ENCODE measurements around the gene PIGH. TPM values are rescaled to one million over a fixed set of nuclear protein-coding genes. Genes with fewer than 3 reads are reported as not detected.

Gene PIGH
- total RNA-seq, 2 donors from 2014 or later, result 30.1 to 37.4 TPM

DNA sequence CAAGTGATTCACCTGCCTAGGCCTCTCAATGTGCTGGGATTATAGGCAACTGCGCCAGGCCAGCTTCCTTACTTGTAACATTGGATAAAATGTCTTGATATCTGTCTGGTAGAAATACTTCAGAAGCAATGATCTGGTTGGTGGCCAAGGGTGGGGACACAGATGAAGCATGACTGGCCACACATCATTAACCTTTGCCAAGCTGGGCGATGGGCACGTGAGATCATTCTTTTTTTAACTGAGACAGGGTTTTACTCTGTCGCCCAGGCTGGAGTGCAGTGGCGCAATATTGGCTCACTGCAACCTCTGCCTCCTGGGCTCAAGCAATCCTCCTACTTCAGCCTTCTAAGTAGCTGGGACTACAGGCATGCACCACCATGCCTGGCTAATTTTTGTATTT lies 35.8 kb downstream of the PIGH start:
- Mint-ChIP-seq H3K27ac (no peak overlapping the region), H3K27me3 (peaks cover 6 to 8% of the 10 kb centered on the region in 2 donors)

DNA sequence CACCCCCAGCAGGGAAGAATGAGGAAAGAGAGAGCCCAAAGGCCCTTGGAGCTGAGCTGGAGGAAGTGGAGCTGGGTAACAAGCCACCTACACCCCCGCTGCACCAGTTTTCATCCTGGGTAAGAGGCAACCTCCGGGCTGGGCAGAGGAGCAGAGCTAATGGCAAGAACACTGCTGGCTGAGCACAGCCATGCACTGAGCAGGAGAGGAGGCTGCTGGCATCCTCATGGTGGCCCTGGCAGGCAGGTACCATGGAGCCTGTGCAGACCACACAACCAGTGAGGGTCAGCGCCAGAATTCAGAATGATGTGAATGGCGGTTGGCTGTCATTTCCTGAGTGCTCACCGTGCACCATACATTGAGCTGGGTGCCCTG lies 37.3 kb downstream of the PIGH start:
- DNase-seq (ENCODE audit: low spot score), result no peak
- Mint-ChIP-seq H3K27me3 (peaks cover 10 to 13% of the 10 kb centered on the region in 2 donors), H3K9me3 (no peaks in the 10 kb centered on the region), H3K27ac (no peak overlapping the region), H3K4me1 (ENCODE audit: low read depth in 2 of 2) (peaks cover 0 to 2% of the 10 kb centered on the region in 2 donors), H3K36me3 (no peaks in the 10 kb centered on the region), H3K4me3 (no peak overlapping the region)
- ATAC-seq, result no peak

More for the DNA sequence above, 35.8 kb downstream of the PIGH start:
- no peak overlapping the region for H3K4me3 Mint-ChIP-seq
- ATAC-seq, result no peak
- H3K36me3 Mint-ChIP-seq, result no peaks in the 10 kb centered on the region
- no peaks in the 10 kb centered on the region for H3K9me3 Mint-ChIP-seq
- H3K4me1 Mint-ChIP-seq (ENCODE audit: low read depth in 2 of 2), result peaks cover 0 to 2% of the 10 kb centered on the region in 2 donors
- no peak for DNase-seq (ENCODE audit: low spot score)

DNA sequence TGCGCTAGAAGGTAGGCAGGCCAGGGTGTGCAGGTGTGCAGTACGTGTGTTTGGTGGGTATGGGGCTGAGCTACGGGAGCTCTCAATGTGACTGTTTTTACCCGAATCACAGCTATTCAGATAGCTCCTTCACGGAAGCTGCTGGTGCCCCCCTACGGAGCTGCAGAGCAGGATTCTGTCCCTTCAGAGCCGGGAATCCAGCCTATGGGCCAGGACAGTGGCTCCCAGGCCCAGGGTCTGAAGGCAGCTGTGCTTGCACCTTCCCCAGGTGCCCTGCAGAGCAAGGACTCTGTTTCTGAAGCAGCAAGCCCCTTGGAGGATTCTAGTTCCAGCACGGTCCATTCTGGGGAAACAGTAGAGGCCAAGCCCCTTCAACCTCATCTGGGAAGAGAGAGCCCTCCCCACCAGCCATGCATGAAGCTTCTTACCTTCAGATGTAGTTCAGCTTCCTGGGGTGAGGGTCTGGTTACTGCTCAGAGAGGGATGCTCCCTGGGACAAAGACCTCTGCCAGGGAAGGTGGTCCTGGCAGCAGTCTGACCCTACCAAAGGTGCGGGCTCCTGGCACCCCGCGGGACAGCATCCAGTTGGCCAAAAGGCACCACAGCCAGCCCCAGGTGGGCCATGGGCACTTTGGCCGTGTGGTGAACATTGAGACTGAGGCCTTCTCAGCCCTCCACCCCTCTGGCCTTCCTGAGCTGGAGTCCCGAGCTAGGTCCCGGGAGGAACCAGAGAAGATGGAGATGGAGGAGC lies 37.9 kb downstream of the PIGH start:
- H3K4me3 Mint-ChIP-seq, result no peak overlapping the region
- no peaks in the 10 kb centered on the region for H3K9me3 Mint-ChIP-seq
- H3K27me3 Mint-ChIP-seq, result peaks cover 6 to 13% of the 10 kb centered on the region in 2 donors
- no peaks in the 10 kb centered on the region for H3K36me3 Mint-ChIP-seq
- H3K4me1 Mint-ChIP-seq (ENCODE audit: low read depth in 2 of 2), result no peaks in the 10 kb centered on the region
- ATAC-seq (no peak), DNase-seq (ENCODE audit: low spot score) (peak; percentile 38)
- no peak overlapping the region for H3K27ac Mint-ChIP-seq

DNA sequence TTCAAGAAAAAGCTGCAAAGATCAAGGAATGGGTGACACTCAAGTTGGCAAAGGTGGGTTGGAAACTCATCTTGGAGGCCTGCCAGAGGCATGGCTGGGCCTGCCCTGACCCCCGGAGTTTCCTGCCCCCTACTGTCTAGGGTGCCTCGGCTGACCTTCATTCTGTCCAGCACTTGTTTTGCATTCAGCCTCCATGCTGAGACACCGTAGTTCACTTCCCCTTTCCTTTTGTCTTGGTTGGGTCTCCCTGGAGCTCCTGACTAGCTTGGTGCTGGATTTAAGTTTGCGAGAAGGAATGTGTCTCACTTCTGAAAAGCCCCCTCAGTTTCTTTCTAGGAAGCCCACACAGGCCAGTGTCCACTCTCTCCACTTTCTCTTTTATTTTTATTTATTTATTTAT lies 40.4 kb downstream of the PIGH start:
- no peaks in the 10 kb centered on the region for H3K4me1 Mint-ChIP-seq (ENCODE audit: low read depth in 2 of 2)
- no peak overlapping the region for H3K4me3 Mint-ChIP-seq
- peak; percentile 12 for DNase-seq (ENCODE audit: low spot score)
- H3K27me3 Mint-ChIP-seq, result peaks cover 8 to 13% of the 10 kb centered on the region in 2 donors
- H3K9me3 Mint-ChIP-seq, result no peaks in the 10 kb centered on the region
- ATAC-seq, result no peak
- H3K36me3 Mint-ChIP-seq, result no peaks in the 10 kb centered on the region
- H3K27ac Mint-ChIP-seq, result no peak overlapping the region

DNA sequence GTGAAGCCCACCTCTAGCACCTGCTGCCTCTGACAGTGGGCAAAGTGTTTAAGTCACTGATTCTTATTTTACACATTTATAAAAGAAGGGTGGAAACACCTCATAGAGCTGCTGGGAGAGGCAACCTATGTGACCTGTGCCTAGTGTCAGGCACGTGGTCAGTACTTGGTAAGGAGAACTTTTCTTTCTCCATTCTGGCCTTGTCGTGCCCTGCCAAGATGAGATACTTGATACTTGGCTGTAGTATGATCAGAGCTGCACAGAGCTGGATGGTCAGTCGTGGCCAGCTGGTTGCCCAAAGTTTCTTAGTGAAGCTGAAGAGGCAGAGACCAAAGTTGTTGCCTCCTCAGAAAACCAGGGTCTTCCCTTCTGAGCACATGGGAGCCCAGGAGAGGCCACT lies 42.4 kb downstream of the PIGH start:
- no peaks in the 10 kb centered on the region for H3K9me3 Mint-ChIP-seq
- DNase-seq (ENCODE audit: low spot score), result peak; percentile 22
- H3K36me3 Mint-ChIP-seq, result no peaks in the 10 kb centered on the region
- no peaks in the 10 kb centered on the region for H3K4me1 Mint-ChIP-seq (ENCODE audit: low read depth in 2 of 2)
- H3K27me3 Mint-ChIP-seq, result peaks cover 8 to 13% of the 10 kb centered on the region in 2 donors
- no peak overlapping the region for H3K27ac Mint-ChIP-seq
- ATAC-seq, result no peak
- no peak overlapping the region for H3K4me3 Mint-ChIP-seq

DNA sequence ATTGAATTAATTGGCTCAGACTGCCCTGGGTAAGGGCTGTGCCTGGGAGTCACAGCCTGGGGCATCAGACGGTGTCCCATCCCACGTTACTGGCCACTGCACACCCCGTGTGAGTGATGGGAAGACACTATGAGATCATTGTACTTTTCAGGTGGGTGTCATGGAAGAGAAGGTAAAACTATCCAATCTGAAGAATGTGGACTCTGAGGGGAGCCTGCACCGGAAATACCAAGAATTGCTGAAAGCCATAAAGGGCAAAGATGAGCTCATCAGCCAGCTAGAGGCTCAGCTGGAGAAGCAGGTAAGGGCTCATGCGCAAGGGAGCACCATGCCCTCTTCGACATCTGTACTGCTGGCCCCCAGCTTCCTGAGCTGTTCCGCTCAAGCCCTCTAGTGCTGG lies 43.0 kb downstream of the PIGH start:
- no peaks in the 10 kb centered on the region for H3K36me3 Mint-ChIP-seq
- no peak overlapping the region for H3K27ac Mint-ChIP-seq
- H3K4me3 Mint-ChIP-seq, result no peak overlapping the region
- no peaks in the 10 kb centered on the region for H3K9me3 Mint-ChIP-seq
- DNase-seq (ENCODE audit: low spot score) (peak; percentile 46), ATAC-seq (no peak)
- H3K27me3 Mint-ChIP-seq, result peaks cover 8 to 13% of the 10 kb centered on the region in 2 donors
- H3K4me1 Mint-ChIP-seq (ENCODE audit: low read depth in 2 of 2), result no peaks in the 10 kb centered on the region

DNA sequence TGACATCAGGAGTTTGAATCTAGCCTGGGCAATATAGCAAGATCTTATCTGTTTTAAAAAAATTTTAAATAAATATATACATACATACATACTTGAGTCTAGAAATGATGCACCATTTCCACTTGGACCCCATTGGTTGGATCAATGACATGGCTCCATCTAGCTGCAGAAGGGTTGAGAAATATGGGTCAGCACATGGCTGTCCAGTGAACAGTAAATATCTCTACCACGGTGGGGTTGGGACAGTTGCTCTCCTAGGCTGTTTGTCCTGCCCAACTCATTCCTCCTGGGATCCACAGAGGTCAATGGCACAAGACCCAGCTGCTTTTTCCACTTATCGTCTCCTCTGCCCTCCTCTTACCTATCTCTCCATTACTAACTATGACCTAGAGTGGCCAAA lies 43.4 kb downstream of the PIGH start:
- ATAC-seq (no peak), DNase-seq (ENCODE audit: low spot score) (no peak)
- Mint-ChIP-seq H3K27ac (no peak overlapping the region), H3K9me3 (no peaks in the 10 kb centered on the region), H3K27me3 (peaks cover 8 to 13% of the 10 kb centered on the region in 2 donors), H3K4me3 (no peak overlapping the region), H3K36me3 (no peaks in the 10 kb centered on the region), H3K4me1 (ENCODE audit: low read depth in 2 of 2) (no peaks in the 10 kb centered on the region)

DNA sequence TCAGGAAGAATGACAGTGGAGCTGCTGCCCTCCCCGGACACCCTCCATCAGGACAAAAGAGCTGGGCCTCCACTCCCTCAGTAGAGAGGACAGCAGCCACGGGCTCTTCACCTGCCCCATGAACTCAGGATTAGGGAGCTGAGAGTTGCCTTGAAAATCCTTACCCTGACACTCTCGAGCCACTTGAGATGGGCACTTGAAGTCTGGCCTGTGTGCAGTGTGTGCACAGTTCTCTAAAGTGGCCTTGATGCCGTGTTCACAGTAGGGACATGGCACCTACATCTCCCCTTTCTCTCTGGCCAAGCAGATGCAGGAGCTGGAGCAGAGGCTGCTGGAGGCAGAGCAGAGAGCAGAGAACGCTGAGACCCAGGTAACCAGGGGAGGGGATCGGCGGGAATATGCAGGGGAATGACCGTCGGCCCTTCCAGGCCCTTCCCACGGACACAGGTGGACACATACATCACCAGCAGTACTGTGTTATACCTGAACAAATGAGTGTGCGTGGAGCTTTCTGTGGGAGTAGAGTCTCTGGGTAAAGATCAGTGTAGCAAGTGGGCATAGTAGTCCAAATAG lies 44.5 kb downstream of the PIGH start:
- Mint-ChIP-seq H3K36me3 (no peaks in the 10 kb centered on the region), H3K27ac (no peak overlapping the region), H3K9me3 (no peaks in the 10 kb centered on the region), H3K27me3 (peaks cover 11 to 13% of the 10 kb centered on the region in 2 donors), H3K4me1 (ENCODE audit: low read depth in 2 of 2) (no peaks in the 10 kb centered on the region), H3K4me3 (no peak overlapping the region)
- DNase-seq (ENCODE audit: low spot score), result peak; percentile 47
- ATAC-seq, result no peak

DNA sequence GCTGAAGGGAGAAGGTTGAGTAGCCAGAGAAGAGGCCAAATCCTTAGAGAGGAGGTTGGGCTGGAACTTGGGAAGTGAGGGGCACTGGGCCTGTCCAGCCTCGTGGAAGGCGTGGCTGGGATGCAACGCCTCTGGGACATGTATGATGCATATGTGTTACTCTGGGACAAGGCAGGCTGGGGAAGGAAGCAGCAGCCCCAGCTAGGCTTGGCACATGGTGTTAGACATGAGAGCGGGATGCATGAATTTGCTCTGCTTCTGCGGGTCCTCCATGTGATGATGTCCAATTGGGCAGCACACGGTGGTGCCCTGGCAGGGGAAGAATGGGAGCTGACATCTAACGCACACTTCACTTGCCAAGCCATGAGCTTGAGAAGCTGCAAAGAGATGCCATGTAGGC lies 45.7 kb downstream of the PIGH start:
- peaks cover 9 to 11% of the 10 kb centered on the region in 2 donors for H3K27me3 Mint-ChIP-seq
- H3K4me1 Mint-ChIP-seq (ENCODE audit: low read depth in 2 of 2), result no peaks in the 10 kb centered on the region
- DNase-seq (ENCODE audit: low spot score) (peak; percentile 41), ATAC-seq (peak in 1 of 2 donors; percentile 34)
- H3K9me3 Mint-ChIP-seq, result no peaks in the 10 kb centered on the region
- no peak overlapping the region for H3K4me3 Mint-ChIP-seq
- H3K27ac Mint-ChIP-seq, result no peak overlapping the region
- no peaks in the 10 kb centered on the region for H3K36me3 Mint-ChIP-seq

DNA sequence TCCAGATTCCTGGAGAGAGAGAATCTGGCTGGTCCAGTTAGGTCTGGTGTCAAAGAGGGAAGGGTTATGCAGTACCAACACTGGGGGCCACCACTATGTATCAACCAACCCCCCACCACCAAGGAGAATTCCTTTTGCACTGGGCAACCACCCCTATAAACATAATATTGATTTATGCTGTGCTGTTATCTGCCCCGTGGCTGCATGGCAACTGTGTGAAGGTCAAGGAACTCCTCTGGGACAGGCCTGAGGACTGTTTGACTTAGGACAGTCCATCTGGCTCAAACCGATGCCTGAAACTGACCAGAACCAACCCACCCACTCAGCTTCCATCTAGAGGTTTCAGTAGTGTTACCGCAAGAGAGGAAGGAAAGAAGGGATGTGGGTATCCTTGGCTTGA lies 46.5 kb downstream of the PIGH start:
- no peak for ATAC-seq
- no peaks in the 10 kb centered on the region for H3K36me3 Mint-ChIP-seq
- H3K4me3 Mint-ChIP-seq, result no peak overlapping the region
- H3K4me1 Mint-ChIP-seq (ENCODE audit: low read depth in 2 of 2), result no peaks in the 10 kb centered on the region
- no peak overlapping the region for H3K27ac Mint-ChIP-seq
- DNase-seq (ENCODE audit: low spot score), result peak; percentile 18
- H3K27me3 Mint-ChIP-seq, result peaks cover 15 to 16% of the 10 kb centered on the region in 2 donors
- H3K9me3 Mint-ChIP-seq, result no peaks in the 10 kb centered on the region

DNA sequence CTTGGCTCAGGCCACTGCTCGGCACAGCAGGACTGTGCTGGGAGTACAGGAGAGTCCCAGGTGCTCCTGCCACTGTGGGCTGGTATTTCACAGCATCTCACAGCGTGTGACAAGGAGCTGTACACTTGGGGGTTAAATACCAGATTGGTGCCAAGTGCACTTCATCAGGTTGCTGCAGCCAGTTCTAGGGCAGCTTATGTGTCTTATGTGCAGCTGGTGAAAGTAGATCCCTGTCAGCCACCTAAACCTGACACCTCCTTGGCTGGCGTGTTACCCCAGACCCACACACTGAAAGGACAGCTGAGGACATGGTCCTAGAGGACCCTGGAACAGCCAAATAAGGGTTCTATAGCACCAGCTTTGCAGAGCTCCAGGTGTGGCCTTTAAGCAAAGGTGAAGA lies 48.1 kb downstream of the PIGH start:
- ATAC-seq, result no peak
- H3K9me3 Mint-ChIP-seq, result no peaks in the 10 kb centered on the region
- H3K4me3 Mint-ChIP-seq, result no peak overlapping the region
- no peaks in the 10 kb centered on the region for H3K36me3 Mint-ChIP-seq
- H3K27me3 Mint-ChIP-seq, result peaks cover 9 to 11% of the 10 kb centered on the region in 2 donors
- H3K4me1 Mint-ChIP-seq (ENCODE audit: low read depth in 2 of 2), result no peaks in the 10 kb centered on the region
- no peak overlapping the region for H3K27ac Mint-ChIP-seq
- peak; percentile 35 for DNase-seq (ENCODE audit: low spot score)

DNA sequence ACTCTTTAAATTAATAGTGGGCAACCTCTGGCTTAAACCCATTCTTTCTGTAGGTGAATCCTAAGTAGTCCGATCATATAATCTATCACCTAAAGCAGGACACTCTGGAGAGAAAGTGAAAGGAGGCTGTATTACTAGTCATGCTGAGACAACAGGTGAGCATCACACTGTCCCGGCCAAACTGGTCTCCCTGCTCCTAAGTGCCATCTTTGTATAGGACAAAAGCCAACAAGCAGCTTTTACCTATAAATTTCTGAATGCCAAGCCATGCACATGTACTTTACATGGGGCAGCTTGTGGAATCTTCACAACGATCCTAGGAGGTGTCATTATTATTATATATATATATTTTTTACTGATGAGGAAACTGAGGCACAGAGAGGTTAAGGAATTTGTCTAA lies 48.9 kb downstream of the PIGH start:
- ATAC-seq, result no peak
- DNase-seq (ENCODE audit: low spot score), result peak; percentile 2
- Mint-ChIP-seq H3K4me1 (ENCODE audit: low read depth in 2 of 2) (no peaks in the 10 kb centered on the region), H3K36me3 (no peaks in the 10 kb centered on the region), H3K27ac (no peak overlapping the region), H3K4me3 (no peak overlapping the region), H3K27me3 (peaks cover 10 to 11% of the 10 kb centered on the region in 2 donors), H3K9me3 (no peaks in the 10 kb centered on the region)

DNA sequence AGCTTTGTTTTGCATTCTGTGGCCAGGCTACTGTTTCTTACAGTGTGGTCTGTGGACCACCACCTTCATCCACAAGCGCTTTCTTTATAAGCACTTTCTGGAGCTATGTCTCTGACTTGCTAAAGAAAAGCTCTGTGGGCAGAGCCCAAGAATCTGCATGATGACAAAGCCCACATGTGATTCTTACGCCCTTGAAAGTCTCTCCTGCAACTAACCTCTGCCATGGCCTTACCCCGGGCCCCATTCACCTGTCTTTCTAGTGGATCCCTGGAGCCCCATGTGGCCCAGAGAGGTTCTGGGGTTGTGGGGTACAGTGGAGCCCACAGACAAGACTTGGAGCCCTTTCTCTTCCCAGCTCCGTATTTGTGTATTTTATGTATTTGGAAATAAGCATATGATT lies 50.3 kb downstream of the PIGH start:
- H3K36me3 Mint-ChIP-seq, result no peaks in the 10 kb centered on the region
- H3K27me3 Mint-ChIP-seq, result peaks cover 19 to 24% of the 10 kb centered on the region in 2 donors
- no peaks in the 10 kb centered on the region for H3K4me1 Mint-ChIP-seq (ENCODE audit: low read depth in 2 of 2)
- DNase-seq (ENCODE audit: low spot score) (no peak), ATAC-seq (no peak)
- H3K4me3 Mint-ChIP-seq, result no peak overlapping the region
- no peaks in the 10 kb centered on the region for H3K9me3 Mint-ChIP-seq
- H3K27ac Mint-ChIP-seq, result no peak overlapping the region

DNA sequence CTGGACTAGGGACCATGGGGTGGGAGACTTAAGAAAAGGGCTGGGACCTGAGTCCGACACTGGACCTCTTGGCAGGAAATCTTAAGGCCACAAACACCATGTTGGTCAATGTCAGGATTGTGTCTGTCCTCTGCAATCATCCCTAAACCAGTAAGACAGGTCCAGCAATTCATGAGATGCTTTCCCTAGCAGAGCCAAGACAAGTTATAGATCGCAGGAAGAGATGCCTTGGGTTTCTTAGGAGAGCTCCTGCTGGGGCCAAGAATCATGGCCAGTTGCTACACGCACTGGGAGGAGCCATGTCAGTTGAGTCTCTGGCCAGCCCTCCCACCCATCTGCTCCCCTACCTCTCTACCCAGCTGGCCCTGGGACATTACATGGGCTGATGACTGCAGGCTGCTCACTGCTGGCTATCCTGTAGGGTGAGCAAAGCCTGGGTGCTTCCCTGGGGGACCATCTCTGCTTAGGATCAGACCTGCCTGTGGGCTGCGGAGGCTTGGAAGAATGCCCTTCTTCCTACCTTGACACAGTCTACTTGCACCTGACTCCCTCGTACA lies 52.8 kb downstream of the PIGH start:
- Mint-ChIP-seq H3K4me1 (ENCODE audit: low read depth in 2 of 2) (no peaks in the 10 kb centered on the region), H3K27ac (no peak overlapping the region), H3K4me3 (no peak overlapping the region), H3K9me3 (no peaks in the 10 kb centered on the region), H3K36me3 (peaks cover 6% of the 10 kb centered on the region), H3K27me3 (peaks cover 32 to 44% of the 10 kb centered on the region in 2 donors)
- ATAC-seq (no peak), DNase-seq (ENCODE audit: low spot score) (no peak)

Data from natural killer cell treated with Interleukin-12 subunit alpha and Interleukin-12 subunit beta and Interleukin-15 and Interleukin-18, amount 100 ng/mL, for 72 hours (primary cell).